C4-2B (cell line): ENCODE results near the gene BMP4.

ENCODE experiments used
- CTCF ChIP-seq: fragments of 450-650 bp; conservative IDR thresholded peaks from 2 replicates; pipeline ENCODE4 v1.5.1; 2017; ENCODE audit warnings: mild to moderate bottlenecking
- ZFX ChIP-seq: fragments of 450-650 bp; IDR thresholded peaks from 2 replicates; pipeline ENCODE4 v1.6.1; 2017

- TF ChIP-seq ZFX (no peak), CTCF (no peak)
Measured at GRCh38 chr14:53948205-53948884, 8.3 kb downstream of the BMP4 start.
